Mucosa of rectum (tissue), 2 donors: ENCODE measurements around the gene CHRFAM7A.
"Not testable (repeated sequence)": the region's sequence is repeated elsewhere in the genome, so short reads cannot be mapped to it uniquely, and the experiment has no call there.

Experiments used
- H3K27ac ChIP-seq, 2 donors: one replicate each; pipeline ENCODE4 v1.7.0; 2013; ENCODE audit warnings: inconsistent platforms in 2 of 2, low read depth in 2 of 2, low read length in 2 of 2
- H3K27me3 ChIP-seq, 2 donors: one replicate each; pipeline ENCODE4 v1.7.0; 2013; ENCODE audit warnings: low read length in 2 of 2; ENCODE audit not compliant: control insufficient read depth in 2 of 2, insufficient read depth in 2 of 2
- H3K36me3 ChIP-seq, 2 donors: one replicate each; pipeline ENCODE4 v1.7.0; 2013; ENCODE audit warnings: low read length in 2 of 2; ENCODE audit not compliant: control insufficient read depth in 2 of 2, insufficient read depth in 2 of 2
- H3K4me1 ChIP-seq, 2 donors: one replicate each; pipeline ENCODE4 v1.7.0; 2013; ENCODE audit warnings: low read length in 2 of 2, mild to moderate bottlenecking in 1 of 2; ENCODE audit not compliant: control insufficient read depth in 2 of 2, insufficient read depth in 2 of 2
- H3K4me3 ChIP-seq, 2 donors: one replicate each; pipeline ENCODE4 v1.7.0; 2013; ENCODE audit warnings: low read length in 2 of 2
- H3K9ac ChIP-seq, 2 donors: one replicate each; pipeline ENCODE4 v1.7.0; 2013; ENCODE audit warnings: low read length in 2 of 2, low read depth in 1 of 2, mild to moderate bottlenecking in 1 of 2
- H3K9me3 ChIP-seq, 2 donors: one replicate each; pipeline ENCODE4 v1.7.0; 2013; ENCODE audit warnings: low read length in 2 of 2; ENCODE audit not compliant: control insufficient read depth in 2 of 2
- donor health status: healthy.
- donor health status: Normal muscosa, but diverticular disease.

The CHRFAM7A gene

DNA sequence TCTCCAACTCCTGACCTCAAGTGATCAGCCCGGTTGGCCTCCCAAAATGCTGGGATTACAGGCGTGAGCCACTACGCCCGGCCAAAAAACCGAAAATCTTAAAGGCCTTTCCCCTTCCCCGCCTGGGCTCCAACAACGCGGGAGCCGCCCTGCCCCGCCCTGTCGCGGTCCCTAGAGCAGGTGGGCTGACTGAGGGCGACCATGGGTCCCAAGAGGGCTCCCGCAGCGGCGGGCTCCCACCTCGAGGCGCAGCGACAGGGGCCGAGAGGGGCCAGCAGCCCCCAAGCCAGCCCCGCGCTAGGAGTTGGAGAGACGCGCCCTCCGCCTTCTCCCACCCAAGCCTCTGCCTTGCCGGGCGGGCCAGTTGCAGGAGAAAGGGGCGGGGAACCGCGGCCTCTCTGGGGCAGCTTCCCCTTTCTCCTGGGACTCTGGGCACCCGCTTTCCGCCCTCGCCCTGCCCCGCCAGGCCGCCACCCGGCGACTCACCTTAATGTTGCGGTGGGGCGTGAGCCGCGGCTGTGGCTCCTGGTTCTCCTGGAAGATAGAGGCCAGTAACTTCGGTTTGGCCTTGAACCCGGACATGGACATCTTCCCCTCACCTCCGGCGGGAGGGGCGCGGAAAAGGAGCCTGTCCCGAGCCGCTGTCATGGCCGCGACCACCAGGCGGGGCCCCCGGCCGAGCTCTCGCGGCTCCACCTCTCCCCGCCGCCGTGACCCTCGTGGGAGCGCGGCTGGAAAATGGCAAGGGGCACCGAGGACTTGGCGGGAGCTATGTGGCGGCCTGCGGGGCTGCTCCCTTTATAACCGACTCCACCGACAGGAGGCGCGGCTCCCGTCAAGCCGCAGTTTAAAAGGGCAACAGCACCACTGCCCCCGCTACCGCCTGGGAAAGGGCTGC, at the start of gene CHRFAM7A:
CHRFAM7A (minus strand) TSS at position 775 of the 898 bp plus-strand sequence. CDS start 10,189 bp downstream, outside the sequence.
- H3K36me3 ChIP-seq, H3K4me1 ChIP-seq, H3K4me3 ChIP-seq, H3K9ac ChIP-seq, H3K27ac ChIP-seq, H3K9me3 ChIP-seq, H3K27me3 ChIP-seq: not testable (repeated sequence)

DNA sequence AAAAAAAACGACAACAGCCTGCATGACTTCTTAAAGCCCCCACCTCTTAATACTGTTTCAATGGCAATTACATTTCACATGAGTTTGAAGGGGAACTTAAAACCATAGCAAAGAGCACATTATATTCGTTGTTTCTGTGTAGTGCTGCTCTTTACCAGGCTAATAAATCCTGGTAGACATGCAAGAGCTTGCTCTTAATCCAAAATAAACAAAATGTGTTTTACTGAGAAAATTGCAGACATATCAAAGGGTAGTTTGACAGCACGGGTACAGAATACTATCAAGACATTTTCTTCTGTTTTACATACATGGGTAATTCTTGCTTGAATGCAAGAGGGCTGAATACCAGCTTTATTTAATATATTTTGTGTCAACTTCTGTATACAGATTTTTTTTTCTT, 45.0 kb upstream of the CHRFAM7A start:
- not testable (repeated sequence) for H3K27me3 ChIP-seq, H3K4me3 ChIP-seq, H3K9me3 ChIP-seq, H3K36me3 ChIP-seq, H3K9ac ChIP-seq, H3K4me1 ChIP-seq, H3K27ac ChIP-seq

DNA sequence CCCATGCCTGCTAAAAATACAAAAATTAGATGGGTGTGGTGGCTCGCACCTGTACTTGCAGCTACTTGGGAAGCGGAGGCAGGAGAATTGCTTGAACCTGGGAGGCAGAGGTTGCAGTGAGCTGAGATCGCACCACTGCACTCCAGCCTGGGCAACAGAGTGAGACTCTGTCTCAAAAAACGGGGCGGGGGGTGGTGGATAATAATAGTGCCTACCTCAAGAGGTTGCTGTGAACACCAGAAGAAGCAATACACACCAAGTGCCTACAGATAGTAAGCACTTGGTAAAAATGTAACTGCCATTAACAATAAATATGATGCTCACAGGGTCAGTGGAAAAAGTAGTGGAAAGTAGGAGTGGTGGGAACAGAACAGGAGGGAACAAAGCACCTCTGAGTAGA, 42.5 kb upstream of the CHRFAM7A start:
- not testable (repeated sequence) for H3K27me3 ChIP-seq, H3K4me1 ChIP-seq, H3K9me3 ChIP-seq, H3K9ac ChIP-seq, H3K36me3 ChIP-seq, H3K4me3 ChIP-seq, H3K27ac ChIP-seq

DNA sequence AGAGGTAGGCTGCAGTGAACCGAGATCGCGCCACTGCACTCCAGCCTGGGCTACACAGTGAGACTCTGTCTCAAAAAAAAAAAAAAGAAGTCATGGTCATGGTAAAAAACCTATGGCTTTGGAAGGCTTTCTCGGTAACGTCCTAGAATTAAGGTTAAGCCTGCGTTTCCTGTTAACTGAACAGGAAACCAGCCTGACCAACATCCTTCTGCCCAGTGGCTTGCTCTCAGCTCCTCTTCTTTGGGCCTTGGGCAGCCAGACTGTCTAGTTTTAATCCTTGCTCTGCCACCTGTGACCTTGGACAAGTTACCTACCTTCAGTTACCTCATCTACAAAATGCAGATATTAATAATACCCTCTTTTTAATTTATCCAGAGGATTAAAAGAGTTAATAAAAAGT, 27.4 kb upstream of the CHRFAM7A start:
- not testable (repeated sequence) for H3K4me3 ChIP-seq, H3K36me3 ChIP-seq, H3K4me1 ChIP-seq, H3K9ac ChIP-seq, H3K27me3 ChIP-seq, H3K9me3 ChIP-seq, H3K27ac ChIP-seq

DNA sequence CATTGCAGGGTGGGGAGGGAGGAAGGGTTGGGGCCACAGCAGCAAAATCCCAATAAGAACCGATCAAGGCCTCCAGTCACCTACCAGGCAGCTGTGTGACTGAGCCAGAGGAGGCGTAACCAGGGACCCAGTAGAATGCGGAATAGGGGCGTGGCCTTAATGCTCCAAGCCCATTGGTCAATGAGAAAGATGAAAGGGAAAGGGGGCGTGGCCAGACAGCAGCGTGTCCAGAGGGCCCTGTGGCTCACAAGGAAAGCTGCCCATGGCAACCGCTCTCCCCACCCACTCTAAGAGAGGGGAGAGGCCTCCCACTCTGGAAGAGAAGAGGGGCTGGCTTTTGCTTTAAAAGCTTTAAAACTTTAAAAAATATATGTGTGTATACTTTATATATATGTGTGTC, 20.8 kb upstream of the CHRFAM7A start, which contains the start of gene GOLGA8R:
GOLGA8R (minus strand) TSS at position 101 of the 400 bp plus-strand sequence; CDS start at position 3, 98 bp downstream.
- H3K4me1 ChIP-seq, H3K27ac ChIP-seq, H3K9ac ChIP-seq, H3K4me3 ChIP-seq, H3K9me3 ChIP-seq, H3K27me3 ChIP-seq, H3K36me3 ChIP-seq: not testable (repeated sequence)

DNA sequence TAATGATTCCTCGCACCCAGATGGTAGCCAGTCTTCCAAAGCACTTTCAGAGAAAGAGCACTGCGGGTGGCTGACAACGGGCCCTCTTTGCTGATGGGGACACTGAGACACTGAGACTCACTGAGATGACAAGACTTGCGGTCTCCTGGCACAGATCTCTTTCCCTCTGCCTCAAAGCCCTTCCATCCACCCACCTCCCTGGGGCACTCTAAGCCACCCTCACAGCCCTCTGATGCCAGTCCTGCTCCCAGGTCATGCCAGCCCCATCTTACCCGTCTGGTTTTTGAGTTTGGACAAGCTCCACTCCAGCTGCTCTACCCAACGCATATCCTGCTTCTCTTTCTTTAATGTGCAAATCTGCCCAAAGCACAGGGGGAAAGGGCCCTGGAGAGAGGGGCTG, 14.3 kb upstream of the CHRFAM7A start:
- not testable (repeated sequence) for H3K36me3 ChIP-seq, H3K4me1 ChIP-seq, H3K4me3 ChIP-seq, H3K9me3 ChIP-seq, H3K27ac ChIP-seq, H3K9ac ChIP-seq, H3K27me3 ChIP-seq

DNA sequence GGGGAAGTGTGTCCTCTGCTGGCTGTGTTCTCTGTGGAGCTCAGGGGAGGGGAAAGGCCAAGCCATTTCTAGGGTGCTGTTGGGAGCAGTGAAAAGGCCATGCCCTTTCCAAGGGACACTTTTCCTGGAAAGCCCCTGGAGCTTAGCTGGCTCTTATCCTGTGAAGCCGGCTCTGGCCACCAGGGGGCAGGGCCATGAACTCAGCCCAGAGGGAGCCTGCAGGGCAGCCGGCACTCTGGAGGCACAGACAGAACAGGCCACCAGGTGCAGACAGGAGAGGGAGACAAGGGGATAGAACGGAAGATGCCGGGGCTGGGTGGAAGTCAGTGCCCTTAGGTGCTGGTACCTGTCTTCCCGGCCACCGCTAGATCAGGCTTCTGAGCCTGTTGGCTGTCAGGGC, 5.6 kb upstream of the CHRFAM7A start:
- H3K36me3 ChIP-seq, H3K27me3 ChIP-seq, H3K4me1 ChIP-seq, H3K9me3 ChIP-seq, H3K4me3 ChIP-seq, H3K9ac ChIP-seq, H3K27ac ChIP-seq: not testable (repeated sequence)

DNA sequence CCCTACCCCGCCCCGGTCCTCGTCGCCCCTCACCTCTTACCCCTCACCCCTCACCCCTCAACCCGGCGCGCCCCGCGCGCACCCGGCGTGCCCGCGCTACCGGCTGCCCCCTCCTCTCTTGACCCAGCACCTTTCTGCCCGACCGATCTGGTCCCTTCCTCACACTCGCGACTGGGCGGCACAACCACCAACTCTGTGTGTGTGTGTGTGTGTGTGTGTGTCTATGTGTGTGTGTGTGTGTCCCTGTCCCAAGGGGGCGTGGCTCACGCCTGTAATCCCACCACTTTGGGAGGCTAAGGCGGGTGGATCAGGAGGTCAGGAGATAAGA, 288 bp upstream of the CHRFAM7A start:
- not testable (repeated sequence) for H3K4me1 ChIP-seq, H3K9me3 ChIP-seq, H3K27me3 ChIP-seq, H3K4me3 ChIP-seq, H3K27ac ChIP-seq, H3K9ac ChIP-seq, H3K36me3 ChIP-seq

DNA sequence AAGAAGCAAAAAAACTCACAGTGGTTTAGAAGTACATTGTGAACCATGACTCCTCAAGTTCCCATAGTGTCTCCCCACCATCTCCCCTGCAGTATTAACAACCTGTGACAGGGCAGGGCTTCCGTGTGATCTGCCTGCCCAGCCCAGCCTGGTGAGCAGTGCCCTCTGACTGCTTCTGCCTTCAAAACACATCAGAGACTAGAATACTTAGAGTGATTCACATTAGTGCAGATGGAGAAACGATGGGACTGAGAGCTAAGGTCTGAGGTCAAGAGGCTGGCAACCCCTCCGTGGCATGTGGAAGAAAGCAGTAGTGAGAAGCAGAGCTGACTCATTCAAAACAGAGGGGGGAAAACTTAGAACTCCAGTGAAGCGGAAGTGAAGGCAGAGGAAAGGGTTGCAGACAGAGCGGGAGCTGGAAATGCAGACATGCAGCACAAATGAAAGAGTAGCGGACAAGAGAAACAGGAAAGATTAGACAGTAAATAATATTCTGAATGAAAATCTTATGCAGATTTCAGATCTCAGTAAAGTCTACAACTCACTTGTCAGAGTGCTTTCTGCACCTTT, 6.9 kb downstream of the CHRFAM7A start:
- H3K9ac ChIP-seq, H3K9me3 ChIP-seq, H3K4me3 ChIP-seq, H3K4me1 ChIP-seq, H3K27me3 ChIP-seq, H3K36me3 ChIP-seq, H3K27ac ChIP-seq: not testable (repeated sequence)

DNA sequence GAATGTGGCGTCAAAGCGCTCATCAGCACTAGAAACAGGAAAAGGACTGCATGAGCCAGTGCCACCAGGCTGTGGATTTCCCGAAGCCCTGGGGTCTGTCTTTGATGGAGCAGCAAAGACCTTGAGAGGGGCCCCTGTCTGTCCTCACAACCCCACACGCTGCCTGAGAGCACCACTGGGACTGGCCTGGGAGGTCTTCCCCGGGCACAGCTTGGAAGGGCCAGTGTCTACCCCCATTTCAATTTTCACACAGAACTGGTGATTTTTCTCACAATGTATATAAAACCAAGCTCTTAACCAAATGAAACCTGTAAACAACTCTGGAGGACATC, 16.3 kb downstream of the CHRFAM7A start:
- not testable (repeated sequence) for H3K4me1 ChIP-seq, H3K9me3 ChIP-seq, H3K27ac ChIP-seq, H3K4me3 ChIP-seq, H3K27me3 ChIP-seq, H3K36me3 ChIP-seq, H3K9ac ChIP-seq
